GM21528 (cell line): ENCODE data around the gene TSSK3.
"Not testable (repeated sequence)": the region's sequence is repeated elsewhere in the genome, so short reads cannot be mapped to it uniquely, and the experiment has no call there.

Experiments used
- ATAC-seq: cut with Tn5 transposase; IDR thresholded peaks from one replicate; pipeline ENCODE4 v1.9.1; 2021; ENCODE audit warnings: mild to moderate bottlenecking, moderate library complexity; ENCODE audit not compliant: unreplicated experiment, low FRiP score

TSSK3 gene

DNA sequence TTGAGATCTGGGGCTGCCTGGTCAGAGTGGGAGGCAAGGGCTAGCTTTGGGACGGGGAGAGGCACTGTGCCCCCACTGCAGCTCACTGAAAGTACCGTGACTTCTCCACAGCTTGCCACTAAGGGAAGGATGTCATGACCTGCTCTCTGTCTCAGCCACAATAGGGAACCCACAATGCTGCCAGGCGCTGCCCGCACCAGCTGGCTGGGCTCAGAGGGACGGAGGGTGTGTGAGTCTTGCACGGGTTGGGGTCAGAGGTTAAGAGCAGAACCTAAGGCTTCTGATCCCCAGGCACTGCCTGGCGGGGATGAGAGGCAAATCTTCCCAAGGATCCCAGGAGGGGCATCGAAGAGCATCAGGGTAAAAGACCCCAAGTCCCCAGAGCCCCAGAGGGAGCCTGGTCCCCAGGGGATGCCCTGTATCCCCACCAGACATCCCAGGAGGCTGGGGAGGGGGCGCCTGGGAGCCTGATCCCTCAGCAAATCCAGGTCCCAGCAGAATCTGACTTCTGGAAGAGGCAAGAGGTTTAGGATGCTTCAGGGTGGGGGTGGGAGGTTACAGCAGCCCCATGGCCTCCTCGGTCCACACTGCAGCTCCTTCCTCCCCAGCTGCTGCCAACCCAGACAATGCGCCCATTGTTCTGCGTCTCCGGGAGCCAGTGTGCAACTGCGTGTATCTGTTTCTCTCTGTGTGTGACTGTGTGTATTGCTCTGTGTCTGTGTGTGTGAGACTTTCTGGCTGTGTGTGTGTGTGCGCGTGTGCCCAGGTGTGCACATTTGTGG, 24.3 kb upstream of the TSSK3 start:
- no peak for ATAC-seq

DNA sequence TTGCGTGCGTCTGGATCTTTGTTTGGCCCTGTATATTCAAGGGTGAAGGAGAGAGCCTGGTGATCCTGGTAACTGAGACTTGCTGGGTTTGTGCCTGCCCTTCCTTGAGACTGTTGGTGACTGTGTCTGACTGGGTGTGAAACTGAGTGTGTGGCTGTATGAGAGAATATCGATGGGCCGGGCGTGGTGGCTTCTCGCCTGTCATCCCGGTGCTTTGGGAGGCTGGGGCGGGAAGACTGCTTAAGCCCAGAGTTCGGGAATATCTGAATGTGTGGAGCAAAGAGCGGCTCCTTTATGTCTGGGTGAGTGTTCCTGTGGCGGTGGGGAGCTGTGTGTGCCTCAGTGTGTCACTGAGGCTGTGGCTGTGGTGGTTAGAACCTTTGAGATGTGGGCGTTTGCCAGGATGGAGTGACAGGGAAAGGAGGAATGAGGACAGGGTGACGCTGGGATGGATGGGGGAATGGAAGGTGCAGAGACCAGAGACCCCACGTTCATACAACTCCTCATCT, 23.6 kb upstream of the TSSK3 start:
- no peak for ATAC-seq

DNA sequence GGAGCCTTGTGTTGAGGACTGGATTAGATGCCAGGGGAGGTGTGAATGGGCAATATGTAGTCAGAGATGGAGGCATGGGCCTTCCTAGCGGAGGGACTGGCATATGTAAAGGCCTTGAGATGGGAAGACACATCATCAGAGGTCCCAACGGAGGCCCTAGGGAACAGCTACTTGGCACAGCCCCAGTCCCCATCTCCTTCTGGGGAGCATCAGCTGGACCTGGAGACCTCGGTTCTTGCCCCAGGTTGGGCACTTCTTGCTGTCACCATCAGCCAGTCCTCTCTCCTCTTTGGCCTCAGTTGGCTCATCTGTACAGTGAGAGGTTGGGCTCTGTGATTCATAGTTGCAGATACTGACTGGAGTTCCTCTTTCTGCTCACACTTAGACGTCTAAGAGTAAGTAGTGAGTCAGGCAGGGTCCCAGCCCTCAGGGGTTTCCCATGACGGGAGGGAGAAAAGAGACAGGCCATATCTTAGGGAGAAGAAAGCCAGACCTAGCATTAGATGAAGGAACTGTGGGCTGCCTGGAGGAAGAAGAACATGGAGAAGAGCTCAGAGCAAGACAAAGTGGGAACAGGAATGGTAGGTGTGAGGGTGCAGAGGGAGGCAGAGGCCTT, 22.9 kb upstream of the TSSK3 start:
- no peak for ATAC-seq

DNA sequence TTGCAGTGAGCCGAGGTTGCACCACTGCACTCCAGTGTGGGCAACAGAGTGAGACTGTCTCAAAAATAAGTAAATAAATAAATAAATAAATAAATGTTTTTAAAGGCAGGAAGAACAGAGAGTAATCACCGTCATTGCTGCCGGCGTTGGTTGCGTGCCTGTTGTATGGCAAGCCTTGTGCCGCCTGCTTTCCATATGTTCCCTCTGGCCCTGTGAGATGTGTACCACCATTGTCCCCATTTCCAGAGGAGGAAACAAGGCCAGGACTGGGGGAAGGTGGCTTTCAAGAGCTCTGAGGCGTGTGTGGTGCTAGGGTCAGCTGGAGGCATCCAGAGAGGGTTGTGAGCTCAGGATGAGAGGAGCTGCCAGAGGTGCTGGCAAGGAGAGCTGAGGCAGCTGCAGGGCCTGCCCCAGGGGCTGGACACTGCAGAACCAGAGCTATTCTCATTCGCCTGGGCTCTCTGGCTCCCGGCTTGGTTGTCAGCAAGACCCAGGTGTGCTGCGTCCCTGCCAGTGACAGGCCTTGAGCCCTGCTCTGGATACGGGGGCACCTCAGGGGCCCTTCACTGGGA, 21.1 kb upstream of the TSSK3 start:
- no peak for ATAC-seq

DNA sequence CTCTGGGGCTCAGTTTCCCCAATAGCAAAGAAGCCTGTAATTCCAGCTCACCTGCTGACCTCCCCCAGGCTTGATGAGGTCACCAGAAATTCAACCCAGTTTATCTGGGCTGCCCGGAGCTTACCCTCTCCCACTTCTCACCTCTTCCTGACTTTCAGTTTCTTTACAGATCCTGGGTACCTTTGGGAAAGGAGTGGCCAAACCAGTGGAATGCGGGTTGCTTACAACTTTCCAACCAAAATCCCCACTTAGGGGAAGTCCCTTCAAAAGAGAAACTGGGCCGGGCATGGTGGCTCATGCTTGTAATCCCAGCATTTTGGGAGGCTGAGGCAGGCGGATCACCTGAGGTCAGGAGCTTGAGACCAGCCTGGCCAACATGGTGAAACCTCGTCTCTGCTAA, 20.4 kb upstream of the TSSK3 start:
- ATAC-seq, result no peak

DNA sequence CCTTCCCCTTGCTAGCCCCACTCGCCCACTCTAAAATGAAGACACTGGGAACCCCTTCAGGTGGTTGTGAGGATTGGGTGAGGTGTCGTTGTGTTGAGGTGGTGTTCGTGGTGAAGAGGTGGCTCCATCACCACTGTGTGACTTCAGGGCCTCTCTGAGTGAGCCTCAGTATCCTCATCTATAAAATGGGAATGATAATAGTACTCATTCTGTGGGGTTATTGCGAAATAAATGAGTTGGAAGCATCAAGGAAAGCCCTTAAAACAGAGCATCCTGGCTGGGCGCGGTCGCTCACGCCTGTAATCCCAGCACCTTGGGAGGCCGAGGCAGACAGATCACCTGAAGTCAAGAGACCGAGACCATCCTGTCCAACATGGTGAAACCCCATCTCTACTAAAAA, 19.6 kb upstream of the TSSK3 start:
- ATAC-seq, result no peak

DNA sequence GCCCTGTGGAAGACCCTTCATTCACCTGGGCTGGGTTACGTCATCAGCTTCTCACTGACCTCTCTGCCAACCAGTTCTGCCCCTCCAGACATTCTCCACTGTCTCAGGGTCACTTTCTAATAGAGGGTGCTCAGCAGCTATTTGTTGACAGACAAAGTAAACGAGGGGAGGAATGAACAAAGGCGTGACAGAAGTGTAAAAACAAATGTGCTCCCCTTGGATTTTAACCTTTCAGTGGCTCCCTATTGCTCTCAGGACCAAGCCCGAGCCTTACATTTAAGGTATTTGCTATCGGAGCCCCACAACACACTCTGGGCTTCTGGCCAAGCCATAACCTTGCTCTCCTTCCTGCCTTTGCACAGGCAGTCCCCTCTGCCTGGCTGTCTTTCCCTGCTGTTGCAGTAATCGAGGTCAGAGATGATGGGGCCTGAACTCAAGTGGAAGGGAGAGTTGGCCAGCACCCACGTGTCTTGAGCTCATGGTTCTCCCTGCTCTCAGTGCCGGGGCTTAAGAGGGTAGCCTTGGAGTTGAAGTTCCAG, 17.0 kb upstream of the TSSK3 start:
- no peak for ATAC-seq

DNA sequence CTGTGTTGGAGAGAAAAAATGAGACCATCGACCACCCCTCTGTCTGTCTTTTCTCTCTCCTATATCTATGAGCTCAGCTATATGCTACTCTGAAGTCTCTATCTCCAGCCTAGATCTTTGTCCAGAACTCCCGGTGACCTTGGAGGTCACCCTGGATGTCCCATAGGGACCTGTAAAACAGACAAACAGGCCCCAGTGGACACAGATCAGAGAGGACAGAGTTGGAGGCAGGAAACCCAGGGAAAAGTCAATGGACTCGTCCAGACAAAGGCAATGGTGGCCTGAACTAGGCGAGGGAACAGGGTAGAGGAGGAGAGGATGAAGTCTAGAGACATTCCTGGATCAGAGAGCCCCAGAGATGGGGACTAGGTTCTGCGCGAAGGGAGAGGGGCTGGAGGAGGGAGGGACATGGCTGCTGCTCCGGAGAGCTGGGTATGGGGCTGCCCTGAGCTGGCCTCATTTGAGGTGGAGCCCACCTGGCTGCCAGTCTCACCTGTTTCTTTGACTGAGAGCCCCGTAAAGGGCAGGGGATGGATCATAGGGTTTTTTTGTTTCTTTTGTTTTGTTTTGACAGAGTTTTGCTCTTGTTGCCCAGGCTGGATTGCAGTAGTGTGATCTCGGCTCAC, 15.7 kb upstream of the TSSK3 start:
- no peak for ATAC-seq

DNA sequence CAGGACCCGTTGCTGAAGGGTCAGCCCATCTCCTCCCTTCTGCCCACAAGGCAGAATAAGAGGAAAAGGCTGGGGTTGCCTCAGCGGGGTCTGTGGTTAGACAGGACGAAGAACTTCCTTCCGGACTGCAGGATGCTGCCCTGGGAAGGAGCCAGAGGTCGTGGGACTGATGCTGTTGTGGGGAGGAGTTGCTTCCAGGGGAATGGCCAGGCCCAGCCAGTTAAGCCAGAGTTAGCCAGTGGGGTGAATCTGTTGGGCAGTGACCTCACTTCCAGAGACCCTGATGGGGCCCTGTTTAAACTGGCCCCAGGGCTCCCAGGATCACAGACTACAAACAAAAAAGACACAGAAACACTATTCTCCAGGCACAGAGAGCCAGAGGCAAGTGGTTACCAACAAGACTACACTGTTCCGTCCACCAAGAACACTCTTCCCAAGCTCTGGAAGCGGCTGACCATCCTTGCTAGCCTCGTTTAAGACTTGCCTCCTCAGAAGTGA, 13.1 kb upstream of the TSSK3 start:
- no peak for ATAC-seq

DNA sequence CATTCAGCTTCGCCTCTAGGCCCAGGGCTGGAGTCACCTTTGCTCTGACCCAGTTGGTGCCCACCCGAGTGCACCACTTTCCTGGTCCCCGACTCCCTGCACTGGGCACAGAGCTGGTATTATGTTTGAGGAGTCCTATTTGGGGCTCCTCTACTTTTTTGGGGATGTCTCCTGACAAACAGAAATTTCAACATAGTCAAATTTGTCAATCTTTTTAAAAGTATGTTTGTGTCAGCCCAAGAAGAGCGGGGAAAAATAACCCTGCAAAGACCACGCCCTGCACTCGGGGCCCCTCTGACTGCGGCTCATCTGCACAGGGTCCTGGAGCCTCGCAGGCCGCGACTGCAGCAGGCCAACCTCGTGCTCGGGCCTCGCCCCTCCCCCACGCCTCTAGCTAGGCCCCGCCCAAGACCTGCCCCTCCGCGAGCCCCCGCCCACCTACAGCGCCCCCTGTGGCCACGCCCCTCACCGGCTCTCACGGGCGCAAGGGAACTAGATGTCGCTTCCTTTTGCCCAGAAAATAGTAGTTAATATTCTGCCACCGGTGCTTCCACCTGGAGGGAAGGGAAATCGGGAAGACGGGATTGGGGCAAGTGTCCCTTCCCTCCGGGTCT, 11.4 kb upstream of the TSSK3 start:
- peak; percentile 40 for ATAC-seq

DNA sequence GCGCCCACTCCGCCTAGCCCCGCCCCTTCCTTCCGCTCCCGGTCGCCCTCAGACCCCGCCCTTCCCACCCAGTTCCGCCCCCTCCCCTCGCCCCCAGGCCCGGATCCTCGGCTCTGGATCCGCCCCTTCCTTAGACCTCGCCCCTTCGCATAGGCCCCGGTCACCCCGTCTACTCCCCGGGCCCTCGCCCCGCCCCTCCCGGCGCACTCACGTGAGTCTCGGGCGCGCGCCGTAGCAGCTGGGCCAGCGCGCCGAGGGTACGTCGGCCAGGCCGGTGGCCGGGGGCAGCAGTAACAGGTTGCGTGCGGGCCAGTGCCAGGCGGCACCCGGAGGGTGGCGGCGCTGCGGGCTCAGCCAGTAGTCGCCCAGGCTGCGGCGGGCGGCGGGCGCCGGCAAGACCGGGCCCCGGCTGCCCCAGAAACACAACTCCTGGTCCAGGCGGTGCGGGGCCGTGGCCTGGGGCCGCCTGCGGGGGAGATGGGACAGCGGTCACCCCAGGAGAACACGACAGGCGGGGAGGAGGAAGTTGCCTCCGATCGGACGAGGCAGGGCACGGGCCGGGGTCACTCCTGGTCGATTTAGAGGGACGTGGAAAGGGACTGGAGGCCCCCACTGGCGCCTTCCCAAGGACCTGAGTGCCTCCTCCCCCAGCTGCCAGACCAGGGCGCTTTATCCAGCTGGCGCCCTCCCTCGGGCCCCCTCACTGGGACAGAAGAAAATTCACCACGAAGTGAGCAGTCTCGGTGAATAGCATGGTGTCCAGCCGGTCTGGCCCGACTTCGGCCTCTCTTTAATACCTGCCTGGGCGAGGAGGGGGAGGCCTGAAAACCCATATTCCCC, 10.7 kb upstream of the TSSK3 start:
- ATAC-seq, result peak; percentile 72

DNA sequence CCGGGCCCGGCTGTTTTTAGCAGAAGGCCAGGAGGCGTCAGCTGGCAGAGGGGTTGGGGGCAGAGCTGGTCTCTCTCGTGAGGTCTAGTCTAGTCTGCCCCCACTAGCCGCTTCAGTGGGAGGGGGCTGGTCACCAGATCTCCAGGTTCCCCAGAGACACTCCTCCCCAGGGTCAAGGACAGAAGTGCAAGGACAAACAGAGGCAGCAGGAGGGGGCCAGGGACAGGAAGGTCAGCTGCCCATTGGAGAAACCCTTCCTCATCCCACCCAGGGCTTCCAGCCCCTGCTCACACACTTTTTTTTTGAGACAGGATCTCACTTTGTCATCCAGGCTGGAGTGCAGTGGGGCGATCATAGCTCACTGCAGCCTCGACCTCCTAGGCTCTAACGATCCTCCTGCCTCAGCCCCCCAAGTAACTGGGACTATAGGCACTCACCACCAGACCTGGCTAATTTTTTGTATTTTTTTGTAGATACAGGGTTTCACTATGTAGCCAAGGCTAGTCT, 10.0 kb upstream of the TSSK3 start:
- ATAC-seq, result no peak

DNA sequence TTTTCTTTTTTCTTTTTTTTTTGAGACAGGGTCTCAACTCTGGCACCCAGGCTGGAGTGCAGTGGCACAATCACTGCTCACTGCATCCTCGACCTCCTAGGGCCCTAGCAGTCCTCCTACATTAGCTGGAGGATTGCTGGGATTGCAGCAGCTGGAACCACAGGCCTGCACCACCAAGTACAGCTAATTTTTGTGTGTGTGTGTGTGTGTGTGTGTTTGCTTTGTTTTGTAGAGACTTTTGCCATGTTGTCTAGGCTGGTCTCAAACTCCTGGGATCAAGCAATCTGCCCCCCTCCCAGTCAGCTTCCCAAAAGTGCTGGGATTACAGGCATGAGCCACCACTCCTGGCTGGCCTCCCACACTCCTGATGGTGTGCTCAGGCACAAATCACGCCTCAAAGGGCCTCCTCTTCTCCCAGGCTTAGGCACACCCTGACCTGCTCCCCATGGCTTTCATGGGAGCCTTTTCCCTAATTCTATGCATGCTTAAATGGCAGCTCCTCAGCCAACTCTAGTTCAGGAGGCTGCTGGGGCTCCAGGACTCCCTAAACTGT, 9.4 kb upstream of the TSSK3 start:
- ATAC-seq, result no peak

DNA sequence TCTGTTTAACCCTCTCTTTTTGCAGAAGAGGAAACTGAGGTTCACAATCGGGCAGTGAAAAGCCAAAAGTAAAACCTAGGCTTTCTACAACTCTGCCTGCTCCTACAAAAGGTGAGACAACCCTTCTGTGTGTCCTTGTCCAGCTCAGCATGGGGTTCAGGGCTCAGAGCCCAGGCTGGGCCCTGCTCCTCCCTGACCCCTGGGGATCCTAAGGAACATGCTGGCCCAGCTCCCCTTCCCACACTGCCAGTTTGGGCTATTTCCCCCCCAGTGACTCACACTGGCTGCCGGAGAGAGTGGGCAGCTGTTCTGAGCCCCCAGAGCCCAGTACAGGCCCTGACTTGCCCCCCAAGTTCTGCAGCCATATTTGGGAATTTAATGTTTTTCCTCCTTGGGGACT, 8.9 kb upstream of the TSSK3 start:
- no peak for ATAC-seq

DNA sequence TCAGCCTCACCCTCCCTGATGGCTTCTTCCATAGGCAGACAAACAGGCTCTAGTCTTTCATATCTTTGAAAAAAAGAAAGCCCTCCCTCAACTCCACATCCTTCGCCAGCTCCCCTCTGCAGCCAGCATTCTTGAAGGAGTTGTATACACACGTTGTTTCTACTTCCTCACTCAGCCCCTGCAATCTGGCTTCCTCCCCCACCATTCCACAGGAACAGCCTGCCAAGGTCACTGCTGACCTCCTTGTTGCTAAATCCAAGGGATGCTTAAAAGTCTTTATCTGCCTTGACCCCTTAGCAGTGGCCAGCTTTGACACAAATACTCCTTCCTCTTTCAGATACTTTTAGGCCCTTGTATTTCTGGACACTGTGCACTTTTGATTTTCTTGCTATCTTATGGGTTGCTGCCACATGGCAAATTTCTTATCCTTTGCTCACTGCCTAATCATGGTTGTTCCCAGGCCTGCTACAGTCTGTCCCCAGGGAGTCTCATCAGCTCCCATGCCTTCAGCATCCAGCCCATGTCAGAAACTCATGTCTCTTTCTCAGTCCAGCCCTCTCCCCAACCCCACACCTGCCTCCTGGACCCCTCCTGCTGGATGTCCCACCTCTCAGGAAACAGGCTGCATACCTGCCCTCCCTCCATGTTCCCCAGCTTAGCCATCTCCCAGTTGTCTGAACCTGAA, 8.3 kb upstream of the TSSK3 start:
- no peak for ATAC-seq

DNA sequence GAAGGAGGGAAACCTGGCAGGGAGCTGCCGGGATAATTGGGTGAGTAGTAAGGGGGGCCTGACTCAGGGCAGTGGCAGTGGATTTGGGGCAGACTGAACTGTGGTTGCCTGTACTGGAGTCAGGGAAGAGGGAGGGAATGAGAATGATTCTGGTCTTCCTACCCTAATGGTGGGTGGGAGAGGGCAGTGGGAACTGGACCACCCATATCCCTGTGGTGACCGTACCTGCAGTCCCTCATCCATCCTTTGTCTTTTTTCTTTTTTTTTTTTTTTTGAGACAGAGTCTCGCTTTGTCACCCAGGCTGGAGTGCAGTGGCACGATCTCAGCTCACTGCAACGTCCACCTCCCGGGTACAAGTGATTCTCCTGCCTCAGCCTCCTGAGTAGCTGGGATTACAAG, 6.6 kb upstream of the TSSK3 start:
- ATAC-seq, result not testable (repeated sequence)

DNA sequence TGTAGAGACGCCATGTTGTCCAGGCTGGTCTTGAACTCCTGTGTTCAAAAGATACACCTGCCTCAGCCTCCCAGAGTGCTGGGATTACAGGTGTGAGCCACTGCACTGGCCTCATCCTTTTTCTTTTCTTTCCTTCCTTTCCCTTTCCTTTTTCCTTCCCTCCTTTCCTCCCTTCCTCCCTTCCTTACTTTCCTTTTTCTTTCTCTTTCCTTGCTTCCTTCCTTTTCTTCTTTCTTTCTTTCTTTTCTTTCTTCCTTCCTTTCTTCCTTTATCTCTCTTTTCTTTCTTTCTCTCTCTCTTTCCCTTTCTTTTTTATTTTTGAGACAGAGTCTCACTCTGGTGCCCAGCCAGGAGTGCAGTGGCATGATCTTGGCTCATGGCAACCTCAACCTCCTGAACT, 5.9 kb upstream of the TSSK3 start:
- ATAC-seq, result no peak

DNA sequence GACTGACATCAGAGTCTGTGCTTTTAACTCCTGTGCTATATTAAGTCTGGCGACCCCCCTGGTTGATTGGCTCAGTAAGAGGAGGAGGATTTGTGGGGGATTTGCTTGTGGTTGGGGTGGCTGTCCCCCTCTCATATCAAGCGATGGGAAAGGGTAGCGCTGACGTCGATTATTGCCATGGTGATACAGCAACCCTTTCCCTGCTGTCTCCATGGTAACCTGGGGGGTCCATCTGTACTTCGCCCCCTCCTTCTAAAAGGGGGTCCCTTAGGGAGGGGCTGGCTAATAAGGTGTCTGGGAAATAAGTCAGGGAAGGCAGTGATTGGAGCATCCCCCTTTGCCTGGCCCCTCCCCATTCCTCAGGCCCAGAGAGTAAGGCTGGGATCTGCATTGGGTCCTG, 4.7 kb upstream of the TSSK3 start:
- ATAC-seq, result no peak

DNA sequence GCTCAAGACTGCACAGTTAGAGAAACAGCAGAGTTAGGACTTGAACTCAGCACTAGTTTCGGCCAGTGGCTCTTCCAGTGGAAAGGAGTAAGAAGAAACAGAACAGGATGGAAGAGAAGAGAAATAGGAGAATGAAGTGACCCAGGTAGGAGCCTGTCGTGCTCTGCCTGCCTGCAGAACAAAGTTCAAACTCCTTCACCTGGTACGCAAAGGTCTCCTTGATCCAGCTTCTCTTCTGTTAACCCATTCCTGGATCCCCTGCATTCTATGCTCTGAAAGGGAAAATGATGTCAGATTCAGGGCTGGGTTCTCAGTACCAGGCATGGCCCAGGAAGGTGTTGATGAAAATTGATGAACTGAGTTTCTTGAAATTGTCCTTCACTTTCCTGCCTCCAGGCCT, 3.9 kb upstream of the TSSK3 start:
- no peak for ATAC-seq
